HG03342 (cell line): ENCODE results near the gene HIPK3.
"Not testable (repeated sequence)": the region's sequence is repeated elsewhere in the genome, so short reads cannot be mapped to it uniquely, and the experiment has no call there.

Experiments
- ATAC-seq: cut with Tn5 transposase; IDR thresholded peaks from one replicate; pipeline ENCODE4 v1.9.1; 2021; ENCODE audit warnings: mild to moderate bottlenecking, moderate library complexity; ENCODE audit not compliant: unreplicated experiment

Gene HIPK3

DNA sequence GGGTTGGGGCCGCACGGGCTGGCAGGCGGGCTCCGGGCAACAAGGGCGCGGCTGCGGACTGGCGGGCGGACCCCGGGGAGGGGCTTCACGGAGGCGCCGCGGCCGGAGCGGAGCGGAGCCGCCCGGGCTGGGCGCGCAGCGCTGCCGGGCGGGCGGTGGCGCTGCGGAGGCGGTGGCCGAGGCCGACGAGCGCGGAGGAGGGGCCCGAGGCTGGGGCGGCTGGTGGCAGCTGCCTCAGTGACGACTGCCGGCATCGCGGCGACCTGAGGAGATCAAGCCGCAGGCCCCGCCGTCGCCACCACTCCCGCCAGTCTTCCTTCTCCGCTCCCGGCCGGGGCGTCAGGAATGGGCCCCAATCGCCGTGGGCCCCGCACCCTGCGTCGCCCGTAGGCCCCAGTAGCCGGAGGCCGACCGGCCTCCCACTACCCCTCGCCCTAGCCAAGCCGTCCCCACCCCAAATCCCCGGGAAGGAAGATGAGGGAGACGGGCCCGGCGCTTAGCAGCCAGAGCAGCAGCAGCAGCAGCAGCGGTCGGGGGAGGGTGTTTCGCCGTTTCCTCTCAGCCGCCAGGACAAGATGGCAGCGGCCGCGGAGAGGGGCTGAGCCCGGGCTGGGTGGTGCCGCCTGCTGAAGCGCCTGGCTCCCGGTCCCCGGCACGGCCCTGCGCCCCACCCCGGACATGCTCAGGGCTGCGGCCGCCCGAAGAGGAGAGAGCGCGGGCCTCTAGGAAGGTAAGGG is at the start of gene HIPK3:
TSS of gene HIPK3 (plus strand) at position 222 of the 737 bp plus-strand sequence.
- peak; percentile 80 for ATAC-seq

DNA sequence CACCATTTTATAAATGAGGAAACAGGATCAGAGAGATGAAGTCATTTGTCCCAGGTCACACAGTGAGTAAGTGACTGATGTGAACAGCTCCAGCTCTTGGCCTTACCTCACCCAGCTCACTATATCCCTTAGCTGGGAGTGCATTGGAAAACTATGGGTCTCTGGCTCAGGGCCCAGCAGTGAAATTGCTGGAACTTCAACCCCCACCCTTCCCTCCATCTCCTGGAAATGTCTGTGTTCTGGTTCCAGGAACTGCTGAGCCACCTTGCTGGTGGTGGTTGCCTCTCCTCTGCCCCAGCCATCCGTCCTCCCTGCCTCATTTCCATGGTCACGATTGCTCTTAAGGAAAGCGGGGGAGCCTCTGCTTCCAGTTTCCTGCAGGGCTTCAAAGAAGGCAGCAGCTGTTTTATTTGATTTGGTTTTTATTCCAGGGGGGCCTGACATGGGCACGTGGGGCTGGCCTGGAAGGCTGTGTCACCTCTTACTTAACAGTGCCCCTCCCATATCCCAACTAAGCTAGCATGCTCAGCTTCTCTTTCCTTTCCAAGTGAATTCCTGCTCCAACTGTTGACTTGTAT is 49.7 kb upstream of the HIPK3 start:
- ATAC-seq, result no peak

DNA sequence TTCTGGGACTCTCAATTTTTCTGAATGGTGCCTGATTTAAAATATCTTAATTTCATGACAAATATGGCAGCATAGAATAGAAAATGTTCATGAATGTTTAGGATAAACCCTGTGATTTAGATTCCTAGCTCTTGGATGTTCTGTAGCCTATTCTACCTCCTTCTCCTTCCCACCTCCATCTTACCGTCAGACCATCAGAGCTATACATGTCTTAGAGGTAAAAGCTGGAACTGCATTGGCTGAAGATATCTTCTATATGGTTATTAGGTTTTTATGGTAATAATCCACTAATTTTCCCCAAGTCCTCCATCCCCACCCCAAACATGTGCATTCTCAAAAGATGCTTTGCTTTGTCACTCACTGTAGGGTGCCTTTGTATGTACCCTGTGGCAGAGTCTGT is 49.0 kb upstream of the HIPK3 start:
- ATAC-seq, result no peak

DNA sequence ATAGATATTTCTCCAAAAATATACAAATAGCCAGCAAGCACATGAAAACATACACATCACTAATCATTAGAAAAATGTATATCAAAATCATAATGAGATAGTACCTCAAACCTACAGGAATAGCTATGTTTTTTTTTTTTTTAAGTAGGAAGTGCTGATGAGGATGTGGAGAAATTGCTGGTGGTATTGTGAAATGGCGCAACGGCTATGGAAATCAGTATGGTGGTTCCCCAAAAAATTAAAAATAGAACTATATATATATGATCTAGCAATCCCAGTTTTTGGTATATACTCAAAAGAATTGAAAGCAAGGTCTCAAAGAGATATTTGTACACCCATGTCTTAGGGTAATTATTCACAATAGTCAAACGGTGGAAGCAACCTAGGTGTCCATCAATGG is 46.0 kb upstream of the HIPK3 start:
- ATAC-seq, result no peak

DNA sequence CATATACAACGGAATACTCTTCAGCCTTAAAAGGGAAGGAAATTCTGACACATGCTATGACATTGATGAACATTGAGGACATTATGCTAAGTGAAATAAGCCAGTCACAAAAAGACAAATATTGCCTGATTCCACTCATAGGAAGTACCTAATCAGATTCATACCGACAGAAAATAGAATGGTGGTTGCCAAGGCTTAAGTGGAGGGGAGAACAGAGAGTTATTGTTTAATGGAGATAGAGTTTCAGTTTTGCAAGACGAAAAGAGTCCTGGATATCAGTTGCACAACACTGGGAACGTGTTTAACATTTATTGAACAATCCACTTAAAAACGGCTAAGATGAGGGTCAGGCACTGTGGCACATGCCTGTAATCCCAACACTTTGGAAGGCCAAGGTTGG is 45.6 kb upstream of the HIPK3 start:
- ATAC-seq, result no peak

DNA sequence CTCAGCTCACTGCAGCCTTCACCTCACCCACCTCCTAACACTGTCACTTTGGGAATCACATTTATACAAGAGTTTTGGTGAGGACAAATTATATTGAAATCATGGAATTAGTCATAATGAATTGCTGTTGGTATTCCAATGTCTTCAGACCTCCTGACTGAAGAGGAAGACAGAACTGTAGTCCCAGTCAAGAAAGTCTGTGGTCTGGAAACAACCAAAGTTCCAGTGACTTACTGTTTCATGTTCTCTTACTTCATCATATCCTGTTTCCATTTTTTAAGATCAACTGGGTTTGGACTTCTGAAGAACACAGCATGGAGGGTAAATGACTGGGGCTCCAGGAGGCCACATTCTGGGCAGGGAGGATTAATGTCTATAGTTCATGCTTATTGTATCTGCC is 43.0 kb upstream of the HIPK3 start:
- no peak for ATAC-seq

DNA sequence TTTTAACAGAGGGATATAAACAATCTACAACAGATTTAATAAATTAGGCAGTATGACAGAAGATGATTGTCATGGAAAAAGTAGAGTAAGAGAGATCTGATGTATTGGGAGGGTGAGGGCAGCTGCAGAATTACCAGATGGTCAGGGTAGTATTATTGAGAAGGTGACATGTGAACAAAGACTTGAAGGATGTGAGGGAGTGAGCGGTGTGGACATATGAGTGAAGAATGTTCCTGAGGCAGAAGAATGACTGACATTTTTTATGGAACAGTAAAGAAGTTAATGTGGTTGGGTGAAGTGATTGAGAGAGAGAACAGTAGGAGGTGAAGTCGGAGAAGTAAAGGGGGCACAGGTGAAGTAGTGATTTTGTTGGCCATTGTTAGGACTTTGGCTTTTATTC is 42.4 kb upstream of the HIPK3 start:
- no peak for ATAC-seq

DNA sequence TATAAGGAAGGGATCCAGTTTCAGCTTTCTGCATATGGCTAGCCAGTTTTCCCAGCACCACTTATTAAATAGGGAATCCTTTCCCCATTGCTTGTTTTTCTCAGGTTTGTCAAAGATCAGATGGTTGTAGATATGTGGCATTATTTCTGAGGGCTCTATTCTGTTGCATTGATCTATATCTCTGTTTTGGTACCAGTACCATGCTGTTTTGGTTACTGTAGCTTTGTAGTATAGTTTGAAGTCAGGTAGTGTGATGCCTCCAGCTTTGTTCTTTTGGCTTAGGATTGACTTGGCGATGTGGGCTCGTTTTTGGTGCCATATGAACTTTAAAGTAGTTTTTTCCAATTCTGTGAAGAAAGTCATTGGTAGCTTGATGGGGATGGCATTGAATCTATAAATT is 40.5 kb upstream of the HIPK3 start:
- not testable (repeated sequence) for ATAC-seq

DNA sequence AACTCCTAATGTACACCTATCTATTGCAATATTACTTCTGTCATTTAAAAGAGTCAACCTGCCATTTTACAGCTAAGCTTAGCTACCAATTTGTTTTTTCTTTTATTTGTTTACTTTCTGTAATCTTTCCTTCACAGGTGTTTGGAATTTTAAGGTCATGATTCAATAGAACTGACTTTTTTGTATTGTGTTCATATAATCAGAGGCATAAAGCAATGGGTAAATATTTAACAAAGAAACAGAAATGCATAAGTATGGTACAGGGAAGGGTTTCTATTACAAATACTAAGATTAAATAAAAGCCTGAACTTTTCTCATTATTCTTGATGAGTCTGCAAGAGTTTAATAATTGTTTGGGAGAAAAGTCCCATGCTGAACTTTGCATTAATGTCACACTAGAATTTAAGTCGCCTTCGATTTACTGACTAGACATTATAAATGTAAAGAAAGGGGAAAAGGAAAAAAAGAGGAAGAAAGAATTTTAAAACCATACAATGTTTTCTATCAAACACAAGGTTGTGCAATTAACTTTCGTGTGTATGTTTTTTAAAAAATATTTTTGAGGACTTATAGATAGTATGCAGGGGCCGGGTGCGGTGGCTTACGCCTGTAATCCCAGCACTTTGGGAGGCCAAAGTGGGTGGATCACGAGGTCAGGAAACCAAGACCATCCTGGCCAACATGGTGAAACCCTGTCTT is 35.0 kb upstream of the HIPK3 start:
- no peak for ATAC-seq

DNA sequence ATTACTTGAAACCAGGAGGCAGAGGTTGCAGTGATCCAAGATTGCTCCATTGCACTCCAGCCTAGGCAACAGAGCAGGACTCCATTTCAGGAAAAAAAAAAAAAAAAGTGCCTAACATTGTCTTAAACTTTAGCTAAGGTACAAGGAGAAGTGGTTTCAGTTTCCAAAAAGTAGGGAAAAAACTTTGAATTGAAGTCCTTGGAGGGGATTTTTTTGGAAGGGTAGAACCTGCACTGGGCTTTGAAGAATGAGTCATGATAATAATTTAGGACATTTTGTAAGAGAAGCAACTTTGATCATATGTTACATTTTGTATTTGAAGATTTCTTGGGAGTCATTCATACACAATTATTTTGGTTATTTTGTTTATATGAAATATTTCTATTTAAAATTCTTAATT is 31.8 kb upstream of the HIPK3 start:
- ATAC-seq, result no peak

DNA sequence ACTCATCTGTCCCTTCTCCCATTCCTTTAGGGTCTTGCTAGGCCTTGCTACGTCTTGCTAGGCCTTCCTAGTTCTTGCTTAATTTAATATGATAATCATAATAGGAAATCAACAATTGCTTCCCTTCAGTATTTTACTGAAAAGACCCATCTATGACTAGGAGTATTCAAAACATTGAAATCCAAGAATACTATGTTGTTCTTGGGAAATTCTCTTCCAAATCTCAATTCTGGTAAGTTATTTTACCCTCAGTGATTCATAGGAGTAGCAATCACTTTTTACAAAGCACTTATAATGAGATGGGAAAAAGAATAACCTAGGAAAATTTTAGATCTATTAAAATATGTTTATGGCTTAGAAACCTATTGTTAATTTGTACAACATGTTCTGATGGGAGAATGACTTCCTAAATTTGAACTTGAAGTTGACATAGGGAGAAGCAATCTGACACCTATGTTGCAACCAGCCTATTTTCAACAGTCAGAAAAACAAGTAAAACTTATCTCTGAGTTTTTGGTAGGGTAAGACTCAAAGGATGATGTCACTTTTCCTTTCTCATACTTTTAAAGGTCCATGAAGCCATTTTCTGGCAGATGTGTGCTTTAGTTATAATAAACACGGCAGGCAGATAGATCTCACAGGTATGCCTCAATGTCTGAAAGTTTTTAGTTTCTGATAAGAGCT is 29.5 kb upstream of the HIPK3 start:
- ATAC-seq, result no peak

DNA sequence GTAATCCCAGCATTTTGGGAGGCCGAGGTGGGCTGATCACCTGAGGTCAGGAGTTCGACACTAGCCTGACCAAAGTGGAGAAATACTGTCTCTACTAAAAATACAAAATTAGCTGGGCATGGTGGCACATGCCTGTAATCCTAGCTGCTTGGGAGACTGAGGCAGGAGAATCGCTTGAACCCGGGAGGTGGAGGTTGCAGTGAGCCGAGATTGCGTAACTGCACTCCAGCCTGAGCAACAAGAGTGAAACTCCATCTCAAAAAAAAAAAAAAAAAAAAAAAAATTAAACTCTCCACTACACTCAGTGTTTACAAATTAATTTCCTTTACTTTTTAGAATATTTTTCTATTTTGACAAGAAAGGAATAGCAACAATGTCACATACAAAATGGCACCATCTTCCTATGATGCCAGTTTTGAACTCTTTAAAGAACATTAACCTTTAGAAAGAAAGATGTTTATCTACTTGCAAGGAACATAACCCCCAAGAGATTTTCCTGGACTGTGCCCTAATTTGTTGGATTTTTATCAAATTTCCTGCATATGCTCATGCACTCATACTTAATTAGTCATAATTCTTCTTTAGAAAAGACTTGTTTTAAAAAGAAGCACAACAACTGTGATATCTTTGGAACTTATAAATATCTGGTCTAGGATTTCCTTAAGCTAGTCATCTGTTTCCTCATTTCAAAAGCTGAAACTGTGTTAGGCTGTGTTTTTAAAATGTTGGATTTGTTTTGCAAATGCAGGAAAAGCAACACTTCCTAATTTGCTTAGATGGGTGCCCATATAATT is 22.6 kb upstream of the HIPK3 start:
- ATAC-seq, result no peak

DNA sequence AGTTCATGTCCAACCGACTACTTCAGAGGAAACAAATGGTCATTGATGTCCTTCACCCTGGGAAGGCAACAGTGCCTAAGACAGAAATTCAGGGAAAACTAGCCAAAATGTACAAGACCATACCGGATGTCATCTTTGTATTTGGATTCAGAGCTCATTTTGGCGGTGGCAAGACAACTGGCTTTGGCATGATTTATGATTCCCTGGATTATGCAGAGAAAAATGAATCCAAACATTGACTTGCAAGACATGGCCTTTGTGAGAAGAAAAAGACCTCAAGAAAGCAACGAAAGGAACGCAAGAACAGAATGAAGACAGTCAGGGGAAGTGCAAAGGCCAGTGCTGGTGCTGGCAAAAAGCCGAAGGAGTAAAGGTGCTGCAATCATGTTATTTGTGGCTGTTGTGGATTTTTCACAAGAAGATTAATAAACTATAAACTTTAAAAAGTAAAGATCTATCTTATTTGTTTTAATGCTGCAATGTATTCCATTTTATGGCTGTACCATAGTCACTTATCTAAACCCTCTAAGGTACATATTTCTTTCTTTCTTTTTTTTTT is 20.1 kb upstream of the HIPK3 start:
- ATAC-seq, result no peak

DNA sequence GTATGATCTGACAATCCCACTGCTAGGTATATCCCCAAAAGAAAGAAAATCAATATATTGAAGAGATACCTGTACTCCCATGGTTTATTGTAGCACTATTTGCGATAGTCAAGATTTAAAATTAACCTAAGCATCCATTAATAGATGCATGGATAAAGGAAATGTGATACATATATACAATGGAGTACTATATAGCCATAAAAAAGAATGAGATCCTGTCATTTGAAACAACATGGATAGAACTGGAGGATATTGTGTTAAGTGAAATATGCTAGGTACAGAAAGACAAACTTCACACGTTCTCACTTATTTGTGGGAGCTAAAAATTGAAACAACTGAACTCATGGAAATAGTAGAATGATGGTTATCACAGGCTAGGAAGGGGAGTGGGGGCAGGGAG is 14.6 kb upstream of the HIPK3 start:
- ATAC-seq, result no peak

DNA sequence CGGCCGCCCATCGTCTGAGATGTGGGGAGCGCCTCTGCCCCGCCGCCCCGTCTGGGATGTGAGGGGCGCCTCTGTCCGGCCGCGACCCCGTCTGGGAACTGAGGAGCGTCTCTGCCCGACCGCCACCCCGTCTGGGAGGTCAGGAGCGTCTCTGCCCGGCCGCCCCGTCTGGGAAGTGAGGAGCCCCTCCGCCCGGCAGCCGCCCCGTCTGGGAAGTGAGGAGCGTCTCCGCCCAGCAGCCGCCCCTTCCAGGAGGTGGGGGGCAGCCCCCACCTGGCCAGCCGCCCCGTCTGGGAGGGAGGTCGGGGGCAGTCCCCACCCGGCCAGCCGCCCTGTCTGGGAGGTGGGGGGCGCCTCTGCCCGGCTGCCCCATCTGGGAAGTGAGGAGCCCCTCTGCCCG is 13.5 kb upstream of the HIPK3 start:
- not testable (repeated sequence) for ATAC-seq

DNA sequence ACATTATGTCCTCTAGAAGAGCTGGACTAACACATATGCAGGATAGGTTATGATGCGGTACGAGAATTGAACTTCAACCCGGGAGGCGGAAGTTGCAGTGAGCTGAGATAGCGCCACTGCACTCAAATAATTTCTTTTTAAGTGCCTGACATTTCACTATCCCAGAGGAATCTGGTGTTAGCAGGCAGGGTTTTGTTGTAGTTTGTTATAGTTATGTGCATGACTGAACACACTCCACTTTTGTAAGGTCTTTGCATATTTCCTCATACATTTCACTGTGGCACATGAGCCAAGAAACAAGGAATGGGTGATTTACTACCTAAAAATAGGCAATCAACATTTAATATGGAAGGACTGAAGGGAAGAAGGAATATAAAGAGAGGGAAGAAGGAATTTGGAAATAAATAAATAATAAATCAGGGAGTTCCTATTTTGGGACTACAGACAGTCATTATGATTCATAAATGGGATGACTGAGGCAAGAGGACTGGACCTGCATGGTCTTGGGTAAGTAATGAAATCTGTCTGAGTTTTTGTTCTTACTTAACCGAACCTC is 8.7 kb upstream of the HIPK3 start:
- no peak for ATAC-seq

DNA sequence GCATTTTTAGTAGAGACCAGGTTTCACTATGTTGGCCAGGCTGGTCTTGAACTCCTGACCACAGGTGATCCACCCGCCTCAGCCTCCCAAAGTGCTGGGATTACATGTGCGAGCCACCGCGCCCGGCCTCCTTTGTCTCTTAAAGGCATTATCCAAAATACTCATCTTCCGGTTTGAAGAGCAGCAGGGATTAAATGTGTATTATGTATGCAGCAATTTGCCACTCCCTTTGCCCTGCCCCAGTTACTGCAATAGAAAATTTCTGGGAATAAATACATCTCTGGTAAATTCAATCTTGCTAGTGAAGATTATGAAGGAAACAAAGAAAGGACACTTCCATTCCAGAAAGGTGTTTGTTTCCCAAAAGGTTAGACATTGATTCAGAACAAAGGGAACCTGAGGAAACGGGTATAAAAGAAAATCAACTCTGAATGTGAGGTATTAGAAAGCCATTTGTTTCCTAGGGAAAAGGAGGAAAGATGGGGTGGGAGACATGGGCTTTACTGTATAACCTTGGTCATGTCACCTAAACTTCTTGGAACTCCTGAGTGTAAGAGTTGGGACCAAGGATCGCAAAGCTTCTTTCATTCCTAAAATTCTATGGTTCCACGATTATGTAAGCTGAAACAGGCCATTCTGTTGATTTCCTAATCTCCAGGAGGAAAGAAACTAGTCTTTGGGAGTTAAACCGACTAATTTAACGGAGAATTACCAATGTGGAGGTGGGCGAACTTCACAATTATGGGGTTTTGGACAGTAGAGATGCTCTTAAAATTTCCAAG is 959 bp upstream of the HIPK3 start:
- ATAC-seq, result no peak

DNA sequence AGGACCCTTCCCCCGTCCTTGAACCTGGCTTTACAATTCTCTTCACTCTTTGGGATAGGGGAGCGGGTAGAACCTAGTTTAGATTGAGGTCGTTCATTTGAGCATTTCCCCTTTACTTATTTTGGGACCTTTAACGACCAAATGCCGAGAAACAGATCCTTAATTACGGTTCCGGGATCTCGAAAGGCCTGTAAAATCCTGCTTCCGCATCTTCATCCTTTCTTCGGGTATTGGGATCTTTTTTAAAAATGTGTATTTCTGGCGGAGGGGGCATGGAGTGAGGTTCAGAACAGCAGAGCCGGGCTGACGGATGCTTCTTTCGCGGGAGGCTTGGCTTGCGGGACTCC is 395 bp upstream of the HIPK3 start:
- no peak for ATAC-seq

DNA sequence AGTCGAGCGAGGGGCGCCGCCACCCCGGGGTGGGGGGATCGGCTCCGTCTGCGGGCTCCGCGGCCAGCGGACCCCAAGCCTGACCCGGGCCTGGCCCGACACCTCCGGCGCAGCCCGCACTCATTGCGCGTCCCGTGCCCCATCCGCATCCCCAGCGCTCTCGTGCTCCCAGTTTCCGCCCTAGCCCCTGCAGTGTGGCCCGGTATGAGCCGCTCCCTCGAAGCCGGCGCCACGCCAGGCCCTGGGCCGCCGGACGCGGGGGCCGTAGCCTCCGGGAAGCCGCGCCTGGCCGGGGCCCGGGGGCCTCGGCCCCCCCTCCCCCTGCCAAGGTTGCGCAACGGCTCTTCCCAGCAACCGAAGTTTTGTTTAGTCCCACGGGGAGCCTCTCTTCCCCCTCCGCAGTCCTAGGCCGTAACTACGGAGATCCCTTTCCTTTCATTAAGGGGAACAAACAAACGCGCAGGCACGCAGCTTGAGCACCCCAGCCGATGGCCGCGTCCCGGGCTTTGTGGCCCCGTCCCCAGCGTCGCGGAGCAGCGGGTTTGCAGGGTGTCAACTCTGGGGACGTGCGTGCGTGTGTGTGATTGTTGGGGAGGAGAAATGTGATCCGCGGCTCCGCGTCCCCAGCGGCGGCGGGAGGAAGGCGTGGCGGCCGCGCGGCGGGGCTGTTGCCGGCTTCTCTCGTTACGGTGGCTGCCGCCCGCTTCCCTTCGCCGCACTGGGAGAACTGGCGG is 883 bp downstream of the HIPK3 start:
- ATAC-seq, result peak; percentile 37
